ENCODE measurements around the gene ZNRF2.

ZNRF2 gene

DNA sequence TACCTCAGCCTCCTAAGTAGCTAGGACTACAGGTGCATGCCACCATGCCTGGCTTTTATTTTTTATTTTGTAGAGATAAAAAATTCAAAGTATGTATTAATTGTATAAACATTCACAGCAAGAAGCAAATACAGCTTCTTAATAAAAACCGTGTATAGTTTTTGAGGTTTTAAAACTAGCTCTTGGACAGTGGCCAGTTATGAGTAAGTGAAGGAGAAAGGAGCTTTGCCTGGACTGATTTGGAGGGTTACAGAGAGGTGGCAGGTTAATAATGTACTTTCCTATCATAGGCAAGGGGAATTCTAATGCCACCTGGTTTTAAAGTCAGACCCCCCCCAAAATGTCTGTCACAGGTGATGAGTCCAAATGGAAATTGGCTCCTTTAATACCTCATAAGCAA, 43.4 kb downstream of the ZNRF2 start:
- no peak for DNase-seq

DNA sequence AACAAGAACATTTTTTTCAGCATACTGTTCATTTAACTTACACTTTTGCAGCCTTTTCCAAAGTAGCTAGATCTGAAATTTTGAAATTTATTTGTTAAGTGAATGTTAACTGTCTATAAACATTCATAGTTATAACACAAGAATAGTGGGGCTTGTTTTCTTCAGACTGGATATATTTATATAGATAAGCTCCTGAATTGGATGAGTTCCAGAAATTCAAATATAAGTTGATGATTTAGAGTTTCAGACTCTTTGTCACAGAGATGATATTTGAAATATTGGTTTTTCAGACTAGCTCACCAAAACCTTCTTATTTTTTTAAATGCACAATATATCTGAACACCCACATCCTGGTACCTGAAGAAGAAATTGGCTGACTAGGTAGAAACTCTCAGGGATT, 44.0 kb downstream of the ZNRF2 start:
- DNase-seq = no peak

- DNase-seq = no peak
Measured at GRCh38 chr7:30329716-30330115, 45.3 kb downstream of the ZNRF2 start.

GRCh38 chr7:30330134-30331111, 46.0 kb downstream of the ZNRF2 start:
- DNase-seq = no peak

DNA sequence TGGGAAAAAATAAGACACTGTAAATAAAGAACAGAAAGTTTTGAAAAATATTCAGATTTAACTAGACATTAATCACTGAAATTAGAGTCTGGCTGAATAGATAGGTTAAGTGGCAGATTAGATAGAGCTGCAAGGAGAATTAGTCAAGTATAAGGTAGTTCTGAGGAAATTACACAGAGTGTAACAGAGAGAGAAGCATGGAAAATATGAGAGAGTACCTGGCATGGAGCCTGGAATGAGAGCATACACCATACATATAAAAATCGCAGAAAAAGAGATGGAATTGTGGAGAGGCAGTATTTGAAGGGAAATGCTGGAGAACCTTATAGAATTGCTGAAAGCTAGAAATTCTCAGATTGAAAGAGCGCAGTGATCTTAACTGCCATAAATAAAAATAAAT, 46.9 kb downstream of the ZNRF2 start:
- DNase-seq = no peak

- DNase-seq = no peak
Measured at GRCh38 chr7:30332549-30332948, 48.2 kb downstream of the ZNRF2 start.

DNA sequence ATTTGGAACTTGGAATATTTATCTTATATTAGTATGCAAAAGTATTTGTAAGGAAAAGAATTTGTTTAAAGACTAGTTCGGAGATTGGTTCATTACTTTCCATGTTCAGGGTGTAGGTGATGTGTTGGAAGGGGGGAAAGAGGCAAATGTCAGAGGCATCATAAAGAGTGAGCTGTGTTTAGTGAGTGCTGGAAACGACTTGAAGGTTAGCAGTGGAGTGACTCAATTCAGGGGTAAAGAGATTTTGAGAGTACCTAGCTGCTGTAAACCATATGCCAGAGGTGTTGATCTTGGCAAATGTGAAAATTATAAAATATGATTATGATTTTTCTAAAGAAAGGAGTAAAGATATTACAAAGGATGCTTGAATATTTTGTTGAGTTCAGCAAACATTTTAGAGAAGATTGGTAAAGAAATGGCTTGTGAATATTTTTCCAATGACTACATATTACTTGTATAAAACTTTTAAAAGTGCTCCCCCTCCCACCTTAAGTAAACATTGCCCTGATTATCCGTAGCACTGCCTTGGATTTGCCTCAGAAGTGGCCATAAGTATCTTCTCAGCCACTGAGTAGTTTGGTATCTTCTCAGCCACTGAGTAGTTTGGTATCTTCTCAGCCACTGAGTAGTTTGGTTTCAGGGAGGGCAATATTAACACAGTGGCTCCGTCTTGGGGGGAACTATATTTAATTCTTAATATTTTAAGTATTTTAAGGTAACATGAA, 51.5 kb downstream of the ZNRF2 start:
- DNase-seq = no peak

- DNase-seq = no peak
Measured at GRCh38 chr7:30344513-30344912, 60.1 kb downstream of the ZNRF2 start.

GRCh38 chr7:30347226-30348082, 63.1 kb downstream of the ZNRF2 start:
- no peak for DNase-seq

- no peak for DNase-seq
Measured at GRCh38 chr7:30348083-30348560, 63.7 kb downstream of the ZNRF2 start.

- DNase-seq = no peak
Measured at GRCh38 chr7:30349170-30349569, 64.8 kb downstream of the ZNRF2 start.

DNA sequence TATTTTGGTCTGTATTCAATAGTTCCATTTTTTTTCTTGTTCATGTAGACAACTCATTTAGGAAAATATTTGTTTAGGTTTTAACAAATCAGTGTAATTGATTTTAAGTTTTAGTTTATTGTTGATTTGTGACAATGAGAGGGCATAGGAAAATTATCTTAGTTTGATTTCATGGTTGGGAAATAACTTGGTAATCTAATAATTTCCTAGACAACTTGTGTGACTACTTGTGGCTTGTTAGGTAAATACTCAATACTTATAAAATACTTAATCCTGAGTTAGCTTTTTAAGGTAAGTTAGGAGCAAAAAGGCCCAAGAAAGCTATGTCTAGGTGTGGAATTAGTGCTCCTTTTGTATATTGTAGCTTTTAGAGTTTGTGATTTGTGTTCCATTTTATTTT, 65.4 kb downstream of the ZNRF2 start:
- no peak for DNase-seq

- DNase-seq = no peak
Measured at GRCh38 chr7:30351286-30351685, 66.9 kb downstream of the ZNRF2 start.

- DNase-seq = no peak
Measured at GRCh38 chr7:30351724-30352123, 67.3 kb downstream of the ZNRF2 start.

DNA sequence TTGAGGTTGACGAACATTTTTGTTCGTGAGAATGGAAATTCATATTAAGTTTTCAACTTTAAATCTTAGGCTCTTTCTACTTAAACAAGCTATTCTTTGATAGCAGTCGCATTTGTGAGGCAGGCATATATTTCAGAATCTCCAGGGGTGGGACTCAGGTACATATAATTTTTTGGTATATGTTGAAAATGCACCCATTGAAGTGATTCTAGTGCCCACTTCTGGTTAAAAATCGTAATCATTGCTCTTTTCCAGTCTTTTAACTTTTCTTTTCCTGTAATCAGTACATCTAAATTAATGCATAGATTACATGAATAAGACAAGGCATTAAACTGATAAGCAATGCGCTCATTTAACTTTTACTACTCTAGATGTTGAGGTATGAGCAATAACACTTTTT, 67.8 kb downstream of the ZNRF2 start:
- DNase-seq = no peak

GRCh38 chr7:30353532-30353931, 69.1 kb downstream of the ZNRF2 start:
- DNase-seq = no peak

- DNase-seq = no peak
Measured at GRCh38 chr7:30353932-30354607, 69.7 kb downstream of the ZNRF2 start.

DNA sequence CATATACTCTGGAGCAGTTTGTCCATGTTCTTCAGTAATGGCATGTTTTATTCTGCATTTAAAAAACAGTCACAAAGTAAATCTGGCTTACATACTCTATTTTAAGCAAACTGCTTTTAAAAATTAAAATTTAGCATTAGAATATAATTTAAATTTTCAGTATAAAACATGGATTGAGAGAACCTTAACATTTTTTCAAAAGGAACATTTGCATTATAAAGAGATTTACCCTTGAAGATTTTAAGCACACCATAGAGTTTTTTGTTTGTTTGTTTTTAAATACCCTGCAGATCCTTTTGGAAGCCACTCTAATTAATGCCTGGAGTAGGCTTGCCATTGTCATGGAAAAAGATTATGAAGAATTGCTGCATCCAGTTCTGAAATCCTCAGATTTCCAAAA, 70.4 kb downstream of the ZNRF2 start:
- DNase-seq = no peak

GRCh38 chr7:30359957-30360356, 75.6 kb downstream of the ZNRF2 start:
- DNase-seq = no peak

GRCh38 chr7:30363778-30364563, 79.6 kb downstream of the ZNRF2 start:
- DNase-seq = no peak

GRCh38 chr7:30364773-30365172, 80.4 kb downstream of the ZNRF2 start:
- DNase-seq = no peak

DNA sequence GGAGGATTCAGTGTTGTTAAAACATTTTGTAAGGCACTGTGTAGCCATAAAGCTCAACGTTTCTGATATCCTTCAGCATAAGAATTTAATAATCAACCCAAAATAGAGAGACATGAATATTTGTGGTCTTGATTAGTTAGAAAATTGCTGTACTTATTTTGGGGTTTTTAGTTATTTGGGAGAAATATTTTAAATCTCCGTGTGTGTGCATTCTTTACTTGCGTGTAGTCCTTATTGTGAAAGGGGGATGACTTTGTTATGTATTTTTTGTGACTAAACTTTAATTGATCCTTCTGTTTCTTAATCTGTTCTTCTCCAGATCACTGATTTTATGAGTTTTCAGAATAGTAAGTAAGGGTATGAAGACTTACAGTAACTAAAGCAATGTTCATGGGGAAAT, 81.2 kb downstream of the ZNRF2 start:
- DNase-seq = no peak

Measured in NCI-H2227 treated with DMSO at 0.1 percent for 48 hours (cell line).